Thymus (tissue), 11 donors: ENCODE measurements around the gene NMU. TPM values are rescaled to one million over a fixed set of nuclear protein-coding genes. Genes with fewer than 3 reads are reported as not detected.

Experiments used
- DNase-seq, 9 donors: peaks; one replicate each; pipeline ENCODE4 v3.0.0-alpha.2; 2013; ENCODE audit warnings: low spot score in 9 of 9, low read depth in 6 of 9, missing footprints in 1 of 9
- H3K27ac ChIP-seq, 2 donors: one replicate each; pipeline ENCODE4 v1.5.1; 2013; ENCODE audit warnings: control low read depth in 1 of 2, low read depth in 1 of 2, low read length in 1 of 2, mild to moderate bottlenecking in 1 of 2, moderate library complexity in 1 of 2
- H3K27me3 ChIP-seq, 2 donors: one replicate each; pipeline ENCODE4 v1.5.1; 2013; ENCODE audit warnings: low read length in 1 of 2; ENCODE audit not compliant: control insufficient read depth in 2 of 2, insufficient read depth in 1 of 2
- H3K36me3 ChIP-seq, 2 donors: one replicate each; pipeline ENCODE4 v1.5.1; 2013; ENCODE audit warnings: low read length in 1 of 2, mild to moderate bottlenecking in 1 of 2, moderate library complexity in 1 of 2; ENCODE audit not compliant: control insufficient read depth in 2 of 2, insufficient read depth in 2 of 2
- H3K4me1 ChIP-seq, 2 donors: one replicate each; pipeline ENCODE4 v1.5.1; 2013; ENCODE audit warnings: low read length in 2 of 2; ENCODE audit not compliant: control insufficient read depth in 2 of 2, insufficient read depth in 2 of 2
- H3K4me3 ChIP-seq, 2 donors: one replicate each; pipeline ENCODE4 v1.5.1; 2013; ENCODE audit warnings: low read length in 2 of 2, control low read depth in 1 of 2, mild to moderate bottlenecking in 1 of 2
- H3K9me3 ChIP-seq, 2 donors: one replicate each; pipeline ENCODE4 v1.5.1; 2013; ENCODE audit warnings: low read length in 1 of 2, mild to moderate bottlenecking in 1 of 2; ENCODE audit not compliant: control insufficient read depth in 2 of 2, insufficient read depth in 1 of 2
- WGBS: extraction: QIAGEN DNeasy Blood & Tissue Kit; methylation state at CpG from one replicate; pipeline ENCODE4 v1.1.7; 2013; 5-methylcytosine and 5-hydroxymethylcytosine counted together
- polyA plus RNA-seq: library from polyadenylated mRNA; stranded (reverse); fragments of 200-250 nt; gene quantifications from one replicate; pipeline ENCODE4 v1.2.3, GENCODE V29; 2013
- total RNA-seq: library from RNA; stranded (reverse); fragments of 120-200 nt; gene quantifications from one replicate; pipeline ENCODE4 v1.2.4, GENCODE V29; 2013
- donor health status: healthy.

Gene NMU
- total and polyA plus RNA-seq, 2 donors: 2.5 to 2.9 TPM

- Histone ChIP-seq H3K4me3 (no peak overlapping the region), H3K4me1 (peaks cover 3 to 14% of the 10 kb centered on the region in 2 donors), H3K36me3 (no peaks in the 10 kb centered on the region), H3K27me3 (no peaks in the 10 kb centered on the region), H3K27ac (no peak overlapping the region), H3K9me3 (no peaks in the 10 kb centered on the region)
- 96% methylated on average over 3 of the region's 3 CpGs for WGBS
- DNase-seq: no peak
These were observed 22.5 kb downstream of the NMU start for GRCh38 chr4:55613621-55614020.

- H3K4me1 ChIP-seq: peaks cover 3 to 14% of the 10 kb centered on the region in 2 donors
- 96% methylated on average over 3 of the region's 3 CpGs for WGBS
- no peak overlapping the region for H3K27ac ChIP-seq
- DNase-seq: no peak
- no peaks in the 10 kb centered on the region for H3K36me3 ChIP-seq
- no peak overlapping the region for H3K4me3 ChIP-seq
- H3K9me3 ChIP-seq: no peaks in the 10 kb centered on the region
- no peaks in the 10 kb centered on the region for H3K27me3 ChIP-seq
These were observed 23.8 kb downstream of the NMU start for GRCh38 chr4:55612341-55612740.

GRCh38 chr4:55611358-55612059 lies 24.6 kb downstream of the NMU start:
- 96% methylated on average over 3 of the region's 3 CpGs for WGBS
- H3K9me3 ChIP-seq: no peaks in the 10 kb centered on the region
- peaks cover 3 to 14% of the 10 kb centered on the region in 2 donors for H3K4me1 ChIP-seq
- no peaks in the 10 kb centered on the region for H3K27me3 ChIP-seq
- no peaks in the 10 kb centered on the region for H3K36me3 ChIP-seq
- no peak for DNase-seq
- no peak overlapping the region for H3K4me3 ChIP-seq
- H3K27ac ChIP-seq: no peak overlapping the region

GRCh38 chr4:55610381-55610780 lies 25.7 kb downstream of the NMU start:
- peaks cover 3 to 14% of the 10 kb centered on the region in 2 donors for H3K4me1 ChIP-seq
- WGBS: 44% methylated on average over 2 of the region's 2 CpGs
- H3K4me3 ChIP-seq: no peak overlapping the region
- peak overlapping the region in 1 of 2 donors; percentile 81 for H3K27ac ChIP-seq
- no peaks in the 10 kb centered on the region for H3K27me3 ChIP-seq
- H3K9me3 ChIP-seq: no peaks in the 10 kb centered on the region
- no peaks in the 10 kb centered on the region for H3K36me3 ChIP-seq
- peak in 6 of 9 donors; percentile 50 to 81 (median 54) for DNase-seq

GRCh38 chr4:55609393-55609866 lies 26.7 kb downstream of the NMU start:
- peak overlapping the region in 1 of 2 donors; percentile 11 for H3K4me3 ChIP-seq
- H3K27ac ChIP-seq: peak overlapping the region; percentile 46 to 81
- H3K36me3 ChIP-seq: no peaks in the 10 kb centered on the region
- WGBS: 43% methylated on average over 6 of the region's 6 CpGs
- no peaks in the 10 kb centered on the region for H3K27me3 ChIP-seq
- H3K9me3 ChIP-seq: no peaks in the 10 kb centered on the region
- peak in 6 of 9 donors; percentile 41 to 82 (median 54) for DNase-seq
- H3K4me1 ChIP-seq: peaks cover 3 to 14% of the 10 kb centered on the region in 2 donors

GRCh38 chr4:55608591-55608990 lies 27.5 kb downstream of the NMU start:
- DNase-seq: peak in 1 of 9 donors; percentile 29
- H3K36me3 ChIP-seq: no peaks in the 10 kb centered on the region
- peak overlapping the region in 1 of 2 donors; percentile 81 for H3K27ac ChIP-seq
- no peak overlapping the region for H3K4me3 ChIP-seq
- WGBS: 91% methylated on average over 1 of the region's 1 CpG
- H3K9me3 ChIP-seq: no peaks in the 10 kb centered on the region
- no peaks in the 10 kb centered on the region for H3K27me3 ChIP-seq
- peaks cover 3 to 14% of the 10 kb centered on the region in 2 donors for H3K4me1 ChIP-seq

GRCh38 chr4:55604996-55605395 lies 31.1 kb downstream of the NMU start:
- no peak overlapping the region for H3K27ac ChIP-seq
- peaks cover 3 to 7% of the 10 kb centered on the region in 2 donors for H3K4me1 ChIP-seq
- H3K36me3 ChIP-seq: no peaks in the 10 kb centered on the region
- H3K27me3 ChIP-seq: no peaks in the 10 kb centered on the region
- no peak for DNase-seq
- H3K9me3 ChIP-seq: no peaks in the 10 kb centered on the region
- no peak overlapping the region for H3K4me3 ChIP-seq
- WGBS: 95% methylated on average over 7 of the region's 7 CpGs

- no peaks in the 10 kb centered on the region for H3K36me3 ChIP-seq
- no peak overlapping the region for H3K27ac ChIP-seq
- no peaks in the 10 kb centered on the region for H3K27me3 ChIP-seq
- no peak for DNase-seq
- no peak overlapping the region for H3K4me3 ChIP-seq
- H3K4me1 ChIP-seq: no peaks in the 10 kb centered on the region
- H3K9me3 ChIP-seq: no peaks in the 10 kb centered on the region
These were observed 35.5 kb downstream of the NMU start for GRCh38 chr4:55600640-55601039.

GRCh38 chr4:55598641-55599040 lies 37.5 kb downstream of the NMU start:
- Histone ChIP-seq H3K27ac (no peak overlapping the region), H3K4me3 (no peak overlapping the region), H3K36me3 (no peaks in the 10 kb centered on the region), H3K27me3 (no peaks in the 10 kb centered on the region), H3K4me1 (no peaks in the 10 kb centered on the region), H3K9me3 (no peaks in the 10 kb centered on the region)
- DNase-seq: no peak
- 97% methylated on average over 2 of the region's 2 CpGs for WGBS
